ENCODE data around the gene DOCK10.

- no peak for TF ChIP-seq CTCF (IDR thresholded peaks at IDR 0.05)
- no peak for TF ChIP-seq POLR2A (IDR thresholded peaks at IDR 0.05)
Measured at GRCh38 chr2:225020168-225020849, 22.0 kb downstream of the DOCK10 start.

All from testis (tissue), 2 donors.